Femur (tissue), 1 donor: Measurements from ENCODE around the gene HADHB.
"Not testable (repeated sequence)": the region's sequence is repeated elsewhere in the genome, so short reads cannot be mapped to it uniquely, and the experiment has no call there.

ENCODE experiments used
- DNase-seq: peaks from one replicate; pipeline ENCODE4 v3.0.0-alpha.2; 2017

HADHB gene

GRCh38 chr2:26331321-26331720 is 86.6 kb downstream of the HADHB start:
- DNase-seq: not testable (repeated sequence)

- DNase-seq: no peak
These were observed 88.6 kb downstream of the HADHB start for GRCh38 chr2:26333293-26333692.

GRCh38 chr2:26335231-26335630 is 90.5 kb downstream of the HADHB start:
- DNase-seq: no peak

GRCh38 chr2:26336719-26337118 is 92.0 kb downstream of the HADHB start:
- DNase-seq: no peak

GRCh38 chr2:26337298-26337697 is 92.6 kb downstream of the HADHB start:
- DNase-seq: no peak
